WTC11 (cell line): ENCODE results near the gene FGD2. TPM values are rescaled to one million over a fixed set of nuclear protein-coding genes. Genes with fewer than 3 reads are reported as not detected.

ENCODE experiments used
- ATAC-seq: fragments of 200-7000 bp; cut with Tn5 transposase; 2 replicates; pipeline ENCODE4 v1.10.0; 2021; ENCODE audit warnings: mild to moderate bottlenecking, moderate library complexity
- CTCF ChIA-PET: fragments of 300-600 bp; sonication (Branson Sonifier 250); formaldehyde crosslinking; loops from one replicate; lab custom pipeline; 2021; ENCODE audit warnings: antibody characterized with exemption; lab: Charles Lee
- POLR2A ChIA-PET: fragments of 350-600 bp; sonication (Branson Sonifier 250); formaldehyde crosslinking; loops from one replicate; lab custom pipeline; 2021; ENCODE audit warnings: antibody characterized with exemption; lab: Charles Lee
- DNase-seq: peaks from one replicate; pipeline ENCODE4 v3.0.0; 2021; ENCODE audit warnings: low spot score
- H3K27ac Mint-ChIP-seq: 2 replicates; pipeline ENCODE4 v1.8.0; 2021; ENCODE audit warnings: mixed read lengths
- H3K27me3 Mint-ChIP-seq: 2 replicates; pipeline ENCODE4 v1.8.0; 2021; ENCODE audit warnings: low read depth, mild to moderate bottlenecking, moderate library complexity, mixed read lengths
- H3K36me3 Mint-ChIP-seq: 2 replicates; pipeline ENCODE4 v1.8.0; 2021; ENCODE audit warnings: mixed read lengths
- H3K4me1 Mint-ChIP-seq: 2 replicates; pipeline ENCODE4 v1.8.0; 2022; ENCODE audit warnings: mixed read lengths
- H3K4me3 Mint-ChIP-seq: 2 replicates; pipeline ENCODE4 v1.8.0; 2021; ENCODE audit warnings: mild to moderate bottlenecking, moderate library complexity, mixed read lengths
- H3K9me3 Mint-ChIP-seq: 2 replicates; pipeline ENCODE4 v1.8.0; 2021; ENCODE audit warnings: mixed read lengths
- E2F4 ChIP-seq: sonication (generic); formaldehyde crosslinking; IDR thresholded peaks from 2 replicates; pipeline ENCODE4 v1.8.1; 2022; ENCODE audit warnings: low read depth, mild to moderate bottlenecking, moderate library complexity, missing genetic modification reagents, borderline replicate concordance
- ELF4 ChIP-seq: sonication (generic); formaldehyde crosslinking; IDR thresholded peaks from 2 replicates; pipeline ENCODE4 v1.8.1; 2022; ENCODE audit warnings: low read depth, mild to moderate bottlenecking, moderate library complexity, missing genetic modification reagents
- ESRRA ChIP-seq: sonication (generic); formaldehyde crosslinking; IDR thresholded peaks from 2 replicates; pipeline ENCODE4 v1.8.1; 2022; ENCODE audit warnings: mild to moderate bottlenecking, missing genetic modification reagents, borderline replicate concordance
- ETV6 ChIP-seq: sonication (generic); formaldehyde crosslinking; IDR thresholded peaks from 2 replicates; pipeline ENCODE4 v1.8.1; 2022; ENCODE audit warnings: mild to moderate bottlenecking, missing genetic modification reagents
- IRF2 ChIP-seq: sonication (generic); formaldehyde crosslinking; IDR thresholded peaks from 2 replicates; pipeline ENCODE4 v1.8.0; 2022; ENCODE audit warnings: low read depth, missing genetic modification reagents, borderline replicate concordance
- JUN ChIP-seq: sonication (generic); formaldehyde crosslinking; IDR thresholded peaks from 2 replicates; pipeline ENCODE4 v1.8.0; 2023; ENCODE audit warnings: mild to moderate bottlenecking, missing genetic modification reagents
- NFATC4 ChIP-seq: fragments of 250-450 bp; sonication (Bioruptor Pico); IDR thresholded peaks from 2 replicates; pipeline ENCODE4 v1.9.0; 2021; ENCODE audit warnings: mild to moderate bottlenecking
- NFE2L1 ChIP-seq: sonication (generic); formaldehyde crosslinking; IDR thresholded peaks from 2 replicates; pipeline ENCODE4 v1.8.1; 2023; ENCODE audit warnings: missing genetic modification reagents
- NR1H2 ChIP-seq: sonication (generic); formaldehyde crosslinking; IDR thresholded peaks from 2 replicates; pipeline ENCODE4 v1.9.0; 2021; ENCODE audit warnings: mild to moderate bottlenecking, moderate library complexity, missing genetic modification reagents
- PRRX2 ChIP-seq: fragments of 250-450 bp; sonication (Bioruptor Pico); IDR thresholded peaks from 2 replicates; pipeline ENCODE4 v1.8.0; 2021; ENCODE audit warnings: mild to moderate bottlenecking
- SMAD4 ChIP-seq: sonication (generic); formaldehyde crosslinking; IDR thresholded peaks from 2 replicates; pipeline ENCODE4 v1.8.0; 2022; ENCODE audit warnings: mild to moderate bottlenecking, missing genetic modification reagents
- SOX15 ChIP-seq: fragments of 250-450 bp; sonication (Bioruptor Pico); IDR thresholded peaks from 2 replicates; pipeline ENCODE4 v1.9.0; 2021; ENCODE audit warnings: mild to moderate bottlenecking
- TEAD4 ChIP-seq: sonication (generic); formaldehyde crosslinking; IDR thresholded peaks from 2 replicates; pipeline ENCODE4 v1.8.0; 2022; ENCODE audit warnings: mild to moderate bottlenecking, missing genetic modification reagents
- USF2 ChIP-seq: sonication (generic); formaldehyde crosslinking; IDR thresholded peaks from 2 replicates; pipeline ENCODE4 v1.8.1; 2023; ENCODE audit warnings: mild to moderate bottlenecking, missing genetic modification reagents, moderate library complexity
- ZMAT4 ChIP-seq: fragments of 250-450 bp; sonication (Bioruptor Pico); IDR thresholded peaks from 2 replicates; pipeline ENCODE4 v1.9.0; 2021; ENCODE audit warnings: mild to moderate bottlenecking
- ZNF121 ChIP-seq: sonication (generic); formaldehyde crosslinking; IDR thresholded peaks from 2 replicates; pipeline ENCODE4 v1.8.0; 2023; ENCODE audit warnings: missing genetic modification reagents
- ZNF317 ChIP-seq: sonication (generic); formaldehyde crosslinking; IDR thresholded peaks from 2 replicates; pipeline ENCODE4 v1.8.1; 2023; ENCODE audit warnings: low read depth, mild to moderate bottlenecking, moderate library complexity, missing genetic modification reagents, borderline replicate concordance
- ZNF396 ChIP-seq: fragments of 250-450 bp; sonication (Bioruptor Pico); IDR thresholded peaks from 2 replicates; pipeline ENCODE4 v1.8.0; 2021; ENCODE audit warnings: mild to moderate bottlenecking, moderate library complexity, borderline replicate concordance
- ZNF416 ChIP-seq: fragments of 250-450 bp; sonication (Bioruptor Pico); IDR thresholded peaks from 2 replicates; pipeline ENCODE4 v1.9.0; 2021; ENCODE audit warnings: mild to moderate bottlenecking, inconsistent platforms
- ZNF423 ChIP-seq: fragments of 250-450 bp; sonication (Bioruptor Pico); IDR thresholded peaks from 2 replicates; pipeline ENCODE4 v2.1.2; 2022; ENCODE audit warnings: mild to moderate bottlenecking, moderate library complexity
- total RNA-seq: library from RNA; stranded (reverse); gene quantifications from 3 replicates; pipeline ENCODE4 v1.2.3, GENCODE V29; 2021
- TF ChIP-seq, protein P1 (sequence below): sonication (generic); formaldehyde crosslinking; IDR thresholded peaks from 2 replicates; pipeline ENCODE4 v1.8.1; 2022; ENCODE audit warnings: low read depth, missing genetic modification reagents, borderline replicate concordance
- TF ChIP-seq, protein P2 (sequence below): sonication (generic); formaldehyde crosslinking; IDR thresholded peaks from 2 replicates; pipeline ENCODE4 v1.8.0; 2023; ENCODE audit warnings: missing genetic modification reagents
- TF ChIP-seq, protein P3 (sequence below): sonication (generic); formaldehyde crosslinking; IDR thresholded peaks from 2 replicates; pipeline ENCODE4 v1.8.1; 2022; ENCODE audit warnings: missing genetic modification reagents, borderline replicate concordance
- TF ChIP-seq, protein P4 (sequence below): sonication (generic); formaldehyde crosslinking; IDR thresholded peaks from 2 replicates; pipeline ENCODE4 v1.8.1; 2023; ENCODE audit warnings: mild to moderate bottlenecking, missing genetic modification reagents

FGD2 gene
- total RNA-seq, 1 experiment from 2014 or later = 0.31 TPM

- TF ChIP-seq NFATC4 (no peak), E2F4 (CRISPR knock-in tag) (no peak), NR1H2 (CRISPR knock-in tag) (no peak), PRRX2 (CRISPR knock-in tag) (no peak), IRF2 (CRISPR knock-in tag) (no peak), ESRRA (no peak)
- TF ChIP-seq, protein P1, sequence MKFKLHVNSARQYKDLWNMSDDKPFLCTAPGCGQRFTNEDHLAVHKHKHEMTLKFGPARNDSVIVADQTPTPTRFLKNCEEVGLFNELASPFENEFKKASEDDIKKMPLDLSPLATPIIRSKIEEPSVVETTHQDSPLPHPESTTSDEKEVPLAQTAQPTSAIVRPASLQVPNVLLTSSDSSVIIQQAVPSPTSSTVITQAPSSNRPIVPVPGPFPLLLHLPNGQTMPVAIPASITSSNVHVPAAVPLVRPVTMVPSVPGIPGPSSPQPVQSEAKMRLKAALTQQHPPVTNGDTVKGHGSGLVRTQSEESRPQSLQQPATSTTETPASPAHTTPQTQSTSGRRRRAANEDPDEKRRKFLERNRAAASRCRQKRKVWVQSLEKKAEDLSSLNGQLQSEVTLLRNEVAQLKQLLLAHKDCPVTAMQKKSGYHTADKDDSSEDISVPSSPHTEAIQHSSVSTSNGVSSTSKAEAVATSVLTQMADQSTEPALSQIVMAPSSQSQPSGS = no peak
- TF ChIP-seq, protein P2, sequence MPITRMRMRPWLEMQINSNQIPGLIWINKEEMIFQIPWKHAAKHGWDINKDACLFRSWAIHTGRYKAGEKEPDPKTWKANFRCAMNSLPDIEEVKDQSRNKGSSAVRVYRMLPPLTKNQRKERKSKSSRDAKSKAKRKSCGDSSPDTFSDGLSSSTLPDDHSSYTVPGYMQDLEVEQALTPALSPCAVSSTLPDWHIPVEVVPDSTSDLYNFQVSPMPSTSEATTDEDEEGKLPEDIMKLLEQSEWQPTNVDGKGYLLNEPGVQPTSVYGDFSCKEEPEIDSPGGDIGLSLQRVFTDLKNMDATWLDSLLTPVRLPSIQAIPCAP (CRISPR knock-in tag) = no peak
- TF ChIP-seq, protein P3, sequence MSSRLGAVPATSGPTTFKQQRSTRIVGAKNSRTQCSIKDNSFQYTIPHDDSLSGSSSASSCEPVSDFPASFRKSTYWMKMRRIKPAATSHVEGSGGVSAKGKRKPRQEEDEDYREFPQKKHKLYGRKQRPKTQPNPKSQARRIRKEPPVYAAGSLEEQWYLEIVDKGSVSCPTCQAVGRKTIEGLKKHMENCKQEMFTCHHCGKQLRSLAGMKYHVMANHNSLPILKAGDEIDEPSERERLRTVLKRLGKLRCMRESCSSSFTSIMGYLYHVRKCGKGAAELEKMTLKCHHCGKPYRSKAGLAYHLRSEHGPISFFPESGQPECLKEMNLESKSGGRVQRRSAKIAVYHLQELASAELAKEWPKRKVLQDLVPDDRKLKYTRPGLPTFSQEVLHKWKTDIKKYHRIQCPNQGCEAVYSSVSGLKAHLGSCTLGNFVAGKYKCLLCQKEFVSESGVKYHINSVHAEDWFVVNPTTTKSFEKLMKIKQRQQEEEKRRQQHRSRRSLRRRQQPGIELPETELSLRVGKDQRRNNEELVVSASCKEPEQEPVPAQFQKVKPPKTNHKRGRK (CRISPR knock-in tag) = no peak
- H3K9me3 Mint-ChIP-seq = no peaks in the 10 kb centered on the region
- ATAC-seq (no peak), DNase-seq (no peak)
- POLR2A ChIA-PET = no interaction called here
- H3K4me1 Mint-ChIP-seq = peaks cover 21% of the 10 kb centered on the region
- peak overlapping the region; percentile 37 for H3K27ac Mint-ChIP-seq
- H3K4me3 Mint-ChIP-seq = no peak overlapping the region
- CTCF ChIA-PET = interaction anchor here (0.7 to 4.9 kb wide), 7 partner anchors 34 to 231 kb away, joined by 3 to 63 read pairs (median 3); no protein-coding TSS in a partner anchor
- H3K36me3 Mint-ChIP-seq = peaks cover 38% of the 10 kb centered on the region
- H3K27me3 Mint-ChIP-seq = no peaks in the 10 kb centered on the region
Measured at GRCh38 chr6:36979347-36979742, 26.1 kb upstream of the FGD2 start.

GRCh38 chr6:36980129-36980528, 25.3 kb upstream of the FGD2 start:
- no peaks in the 10 kb centered on the region for H3K9me3 Mint-ChIP-seq
- no peak for ATAC-seq
- H3K27ac Mint-ChIP-seq = peak overlapping the region; percentile 43
- no peaks in the 10 kb centered on the region for H3K27me3 Mint-ChIP-seq
- no peak for DNase-seq
- TF ChIP-seq ZNF423 (CRISPR knock-in tag) (no peak), ETV6 (no peak), TEAD4 (CRISPR knock-in tag) (no peak), JUN (CRISPR knock-in tag) (no peak), SMAD4 (no peak), ZNF396 (CRISPR knock-in tag) (no peak)
- peaks cover 31% of the 10 kb centered on the region for H3K36me3 Mint-ChIP-seq
- H3K4me1 Mint-ChIP-seq = peaks cover 21% of the 10 kb centered on the region
- POLR2A ChIA-PET = interaction anchor here (2.3 kb wide), 1 partner anchor 38 kb away, joined by 6 read pairs; no protein-coding TSS in a partner anchor
- CTCF ChIA-PET = interaction anchor here (1.1 to 4.9 kb wide), 3 partner anchors 37 to 230 kb away, joined by 3 to 63 read pairs (median 10); no protein-coding TSS in a partner anchor
- no peak overlapping the region for H3K4me3 Mint-ChIP-seq

- no peak for DNase-seq
- H3K27me3 Mint-ChIP-seq = no peaks in the 10 kb centered on the region
- H3K9me3 Mint-ChIP-seq = no peaks in the 10 kb centered on the region
- peaks cover 21% of the 10 kb centered on the region for H3K36me3 Mint-ChIP-seq
- no peak overlapping the region for H3K4me3 Mint-ChIP-seq
- H3K27ac Mint-ChIP-seq = peak overlapping the region; percentile 62
- ChIA-PET CTCF (interaction anchor here (0.6 to 4.9 kb wide), 10 partner anchors 15 to 345 kb away, joined by 3 to 63 read pairs (median 4); no protein-coding TSS in a partner anchor), POLR2A (interaction anchor here (2.3 kb wide), 1 partner anchor 37 kb away, joined by 6 read pairs; no protein-coding TSS in a partner anchor)
- peak; percentile 40 for ATAC-seq
- H3K4me1 Mint-ChIP-seq = peaks cover 21% of the 10 kb centered on the region
- TF ChIP-seq ZNF317 (CRISPR knock-in tag) = no peak
- TF ChIP-seq ZNF416 (CRISPR knock-in tag) = no peak
- TF ChIP-seq, protein P4, sequence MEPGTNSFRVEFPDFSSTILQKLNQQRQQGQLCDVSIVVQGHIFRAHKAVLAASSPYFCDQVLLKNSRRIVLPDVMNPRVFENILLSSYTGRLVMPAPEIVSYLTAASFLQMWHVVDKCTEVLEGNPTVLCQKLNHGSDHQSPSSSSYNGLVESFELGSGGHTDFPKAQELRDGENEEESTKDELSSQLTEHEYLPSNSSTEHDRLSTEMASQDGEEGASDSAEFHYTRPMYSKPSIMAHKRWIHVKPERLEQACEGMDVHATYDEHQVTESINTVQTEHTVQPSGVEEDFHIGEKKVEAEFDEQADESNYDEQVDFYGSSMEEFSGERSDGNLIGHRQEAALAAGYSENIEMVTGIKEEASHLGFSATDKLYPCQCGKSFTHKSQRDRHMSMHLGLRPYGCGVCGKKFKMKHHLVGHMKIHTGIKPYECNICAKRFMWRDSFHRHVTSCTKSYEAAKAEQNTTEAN = no peak
- TF ChIP-seq USF2 (CRISPR knock-in tag) = no peak
- TF ChIP-seq NFE2L1 = no peak
- TF ChIP-seq ETV6 = no peak
- TF ChIP-seq ZMAT4 (CRISPR knock-in tag) = no peak
- TF ChIP-seq ELF4 (CRISPR knock-in tag) = no peak
- no peak for TF ChIP-seq SMAD4
- TF ChIP-seq ZNF121 (CRISPR knock-in tag) = no peak
- TF ChIP-seq IRF2 (CRISPR knock-in tag) = no peak
- no peak for TF ChIP-seq SOX15 (CRISPR knock-in tag)
Measured at GRCh38 chr6:36980876-36981619, 24.4 kb upstream of the FGD2 start.
